Mesothelial cell of epicardium (in vitro differentiated cells): ENCODE measurements around the gene HES2. TPM values are rescaled to one million over a fixed set of nuclear protein-coding genes. Genes with fewer than 3 reads are reported as not detected.

Experiments used
- DNase-seq, 2 experiments: peaks; one replicate each; pipeline ENCODE4 v3.0.0; 2021; ENCODE audit warnings: low spot score in 2 of 2; ENCODE audit not compliant: unreplicated experiment in 2 of 2
- H3K27ac Mint-ChIP-seq: 2 replicates; pipeline ENCODE4 v1.8.0; 2021; ENCODE audit warnings: mixed read lengths
- H3K27me3 Mint-ChIP-seq: 2 replicates; pipeline ENCODE4 v1.8.0; 2021; ENCODE audit warnings: low read depth, mixed read lengths
- H3K36me3 Mint-ChIP-seq: 2 replicates; pipeline ENCODE4 v1.8.0; 2021; ENCODE audit warnings: mixed read lengths
- H3K4me1 Mint-ChIP-seq: 2 replicates; pipeline ENCODE4 v1.8.0; 2021; ENCODE audit warnings: mixed read lengths
- H3K4me3 Mint-ChIP-seq: 2 replicates; pipeline ENCODE4 v1.8.0; 2021; ENCODE audit warnings: mild to moderate bottlenecking, moderate library complexity, mixed read lengths
- H3K9me3 Mint-ChIP-seq: 2 replicates; pipeline ENCODE4 v1.8.0; 2021; ENCODE audit warnings: mixed read lengths
- total RNA-seq: library from RNA; stranded (reverse); gene quantifications from 3 replicates; pipeline ENCODE4 v1.2.1, GENCODE V29; 2021
- TF ChIP-seq, protein P1 (sequence below): fragments of 200-600 bp; sonication (generic); IDR thresholded peaks from one replicate; pipeline ENCODE4 v1.5.0; 2021; ENCODE audit warnings: antibody characterized with exemption; ENCODE audit not compliant: unreplicated experiment

Gene HES2
- total RNA-seq, 1 donor from 2014 or later = 0.98 TPM

DNA sequence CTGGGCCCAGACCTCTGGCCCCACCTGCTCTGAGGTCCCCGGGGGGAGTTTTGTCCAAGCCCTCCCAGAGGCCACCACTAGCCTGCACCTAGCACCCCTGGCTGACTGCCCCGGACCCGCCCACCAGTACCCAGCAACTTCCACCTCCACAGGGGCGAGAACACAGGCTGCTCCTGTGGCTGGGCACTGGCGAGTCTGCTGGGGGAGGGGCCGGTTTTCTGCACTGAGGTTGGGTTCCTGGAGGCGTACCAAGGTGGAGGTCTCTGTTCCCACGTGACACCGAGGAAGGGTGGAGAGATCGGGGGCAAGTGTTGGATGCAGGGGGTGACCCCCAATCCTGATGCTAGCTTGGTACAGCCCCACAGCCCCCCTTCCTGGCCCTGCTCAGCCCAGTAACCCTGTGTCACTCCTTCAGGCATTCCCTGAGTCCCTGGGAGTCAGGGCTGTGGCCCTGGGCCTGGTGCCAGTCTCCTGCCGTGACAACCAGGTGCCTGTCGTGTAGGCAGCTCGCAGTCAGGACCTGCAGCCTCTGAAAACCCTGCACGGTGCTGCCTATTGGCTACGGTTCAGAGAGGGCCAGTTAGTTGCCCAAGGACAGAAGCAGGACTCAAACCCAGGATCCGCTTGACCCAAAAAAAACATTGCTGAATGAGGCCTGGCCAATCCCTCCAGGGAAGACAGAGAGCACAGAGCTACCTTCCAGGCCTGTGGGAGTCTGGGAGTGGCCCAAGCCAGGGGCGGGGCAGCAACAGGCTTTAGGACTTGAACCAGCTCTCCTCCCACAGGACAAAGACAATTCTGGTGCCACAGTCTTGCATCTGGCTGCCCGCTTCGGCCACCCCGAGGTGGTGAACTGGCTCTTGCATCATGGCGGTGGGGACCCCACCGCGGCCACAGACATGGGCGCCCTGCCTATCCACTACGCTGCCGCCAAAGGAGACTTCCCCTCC lies 8.0 kb upstream of the HES2 start:
- no peaks in the 10 kb centered on the region for H3K36me3 Mint-ChIP-seq
- DNase-seq = no peak
- no peak overlapping the region for H3K4me3 Mint-ChIP-seq
- peaks cover 13% of the 10 kb centered on the region for H3K4me1 Mint-ChIP-seq
- H3K9me3 Mint-ChIP-seq = no peaks in the 10 kb centered on the region
- H3K27ac Mint-ChIP-seq = no peak overlapping the region
- TF ChIP-seq, protein P1, sequence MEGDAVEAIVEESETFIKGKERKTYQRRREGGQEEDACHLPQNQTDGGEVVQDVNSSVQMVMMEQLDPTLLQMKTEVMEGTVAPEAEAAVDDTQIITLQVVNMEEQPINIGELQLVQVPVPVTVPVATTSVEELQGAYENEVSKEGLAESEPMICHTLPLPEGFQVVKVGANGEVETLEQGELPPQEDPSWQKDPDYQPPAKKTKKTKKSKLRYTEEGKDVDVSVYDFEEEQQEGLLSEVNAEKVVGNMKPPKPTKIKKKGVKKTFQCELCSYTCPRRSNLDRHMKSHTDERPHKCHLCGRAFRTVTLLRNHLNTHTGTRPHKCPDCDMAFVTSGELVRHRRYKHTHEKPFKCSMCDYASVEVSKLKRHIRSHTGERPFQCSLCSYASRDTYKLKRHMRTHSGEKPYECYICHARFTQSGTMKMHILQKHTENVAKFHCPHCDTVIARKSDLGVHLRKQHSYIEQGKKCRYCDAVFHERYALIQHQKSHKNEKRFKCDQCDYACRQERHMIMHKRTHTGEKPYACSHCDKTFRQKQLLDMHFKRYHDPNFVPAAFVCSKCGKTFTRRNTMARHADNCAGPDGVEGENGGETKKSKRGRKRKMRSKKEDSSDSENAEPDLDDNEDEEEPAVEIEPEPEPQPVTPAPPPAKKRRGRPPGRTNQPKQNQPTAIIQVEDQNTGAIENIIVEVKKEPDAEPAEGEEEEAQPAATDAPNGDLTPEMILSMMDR = no peak
- H3K27me3 Mint-ChIP-seq = peaks cover 74% of the 10 kb centered on the region

DNA sequence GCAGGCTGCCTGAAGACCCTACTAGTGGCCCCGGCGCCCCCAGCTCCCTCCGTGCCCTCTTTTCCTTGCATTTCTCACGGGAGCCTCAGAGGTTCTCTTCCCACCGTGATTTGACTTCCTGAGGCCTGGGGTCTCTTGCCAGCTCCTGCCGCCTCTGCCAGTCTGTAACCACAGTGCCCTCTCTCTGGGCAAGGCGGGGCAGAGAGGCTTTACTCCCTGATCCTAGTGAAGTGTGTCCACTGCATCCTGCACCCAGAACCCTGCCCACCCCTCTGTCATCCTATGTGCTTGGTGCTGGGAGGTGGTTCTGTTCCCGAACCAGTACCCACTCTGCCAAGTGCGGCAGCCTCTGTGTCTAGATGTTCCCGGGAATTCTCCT lies 7.2 kb upstream of the HES2 start:
- no peak for DNase-seq
- H3K27ac Mint-ChIP-seq = no peak overlapping the region
- H3K9me3 Mint-ChIP-seq = no peaks in the 10 kb centered on the region
- H3K4me1 Mint-ChIP-seq = peaks cover 13% of the 10 kb centered on the region
- H3K4me3 Mint-ChIP-seq = no peak overlapping the region
- H3K27me3 Mint-ChIP-seq = peaks cover 81% of the 10 kb centered on the region
- TF ChIP-seq, protein P1 = no peak
- no peaks in the 10 kb centered on the region for H3K36me3 Mint-ChIP-seq

GRCh38 chr1:6426277-6426971 lies 6.7 kb upstream of the HES2 start:
- TF ChIP-seq, protein P1 = no peak
- H3K36me3 Mint-ChIP-seq = no peaks in the 10 kb centered on the region
- H3K27me3 Mint-ChIP-seq = peaks cover 86% of the 10 kb centered on the region
- no peaks in the 10 kb centered on the region for H3K9me3 Mint-ChIP-seq
- H3K4me1 Mint-ChIP-seq = peaks cover 13% of the 10 kb centered on the region
- H3K27ac Mint-ChIP-seq = no peak overlapping the region
- no peak overlapping the region for H3K4me3 Mint-ChIP-seq
- DNase-seq = no peak

- peaks cover 12% of the 10 kb centered on the region for H3K4me1 Mint-ChIP-seq
- no peak for DNase-seq
- no peaks in the 10 kb centered on the region for H3K9me3 Mint-ChIP-seq
- H3K4me3 Mint-ChIP-seq = no peak overlapping the region
- TF ChIP-seq, protein P1 = no peak
- H3K27ac Mint-ChIP-seq = no peak overlapping the region
- no peaks in the 10 kb centered on the region for H3K36me3 Mint-ChIP-seq
- H3K27me3 Mint-ChIP-seq = peaks cover 92% of the 10 kb centered on the region
These were observed 5.9 kb upstream of the HES2 start for GRCh38 chr1:6425658-6426057.

- Mint-ChIP-seq H3K27ac (no peak within 1 kb of the TSS), H3K27me3 (peaks cover 92% of the 10 kb centered on the region), H3K36me3 (no peaks in the 10 kb centered on the region), H3K4me1 (peaks cover 5% of the 10 kb centered on the region), H3K4me3 (no peak within 1 kb of the TSS), H3K9me3 (no peaks in the 10 kb centered on the region)
- DNase-seq = no peak
- TF ChIP-seq, protein P1 = no peak
These were observed 5.2 kb upstream of the HES2 start, which contains the start of gene ESPN for GRCh38 chr1:6424619-6425593. ESPN (plus strand) TSS chr1:6424776; CDS start chr1:6424956, 180 bp downstream.
